KMS-11 (cell line): ENCODE results near the gene KLHDC9.

ENCODE experiments used
- H2AFZ ChIP-seq: fragments of 200-600 bp; sonication (generic); 2 replicates; pipeline ENCODE4 v1.6.1; 2016; ENCODE audit warnings: antibody characterized with exemption, mixed run types, low read depth
- H3K27ac ChIP-seq: fragments of 200-600 bp; sonication (generic); 2 replicates; pipeline ENCODE4 v1.6.1; 2016; ENCODE audit warnings: mild to moderate bottlenecking, mixed run types
- H3K27me3 ChIP-seq: fragments of 200-600 bp; sonication (generic); 2 replicates; pipeline ENCODE4 v1.6.1; 2017; ENCODE audit warnings: mild to moderate bottlenecking, low read depth, mixed run types, moderate library complexity; ENCODE audit not compliant: insufficient read depth
- H3K36me3 ChIP-seq: fragments of 200-600 bp; sonication (generic); 2 replicates; pipeline ENCODE4 v1.6.1; 2017; ENCODE audit warnings: mild to moderate bottlenecking, mixed run types; ENCODE audit not compliant: insufficient read depth
- H3K4me1 ChIP-seq: fragments of 200-600 bp; sonication (generic); 2 replicates; pipeline ENCODE4 v1.6.1; 2016; ENCODE audit warnings: mild to moderate bottlenecking, low read depth, mixed run types; ENCODE audit not compliant: poor library complexity, severe bottlenecking
- H3K4me2 ChIP-seq: fragments of 200-600 bp; sonication (generic); 2 replicates; pipeline ENCODE4 v1.7.0; 2016; ENCODE audit warnings: mild to moderate bottlenecking, mixed run types
- H3K4me3 ChIP-seq: fragments of 200-600 bp; sonication (generic); IDR thresholded peaks from 2 replicates; pipeline ENCODE4 v1.6.1; 2017; ENCODE audit warnings: low read depth, low read length, mixed read lengths; ENCODE audit not compliant: insufficient read depth
- H3K79me2 ChIP-seq: fragments of 200-600 bp; sonication (generic); 2 replicates; pipeline ENCODE4 v1.6.1; 2016; ENCODE audit warnings: low read depth, mixed run types; ENCODE audit not compliant: insufficient read depth
- H3K9ac ChIP-seq: fragments of 200-600 bp; sonication (generic); 2 replicates; pipeline ENCODE4 v1.6.1; 2016; ENCODE audit warnings: mild to moderate bottlenecking, mixed run types
- H4K20me1 ChIP-seq: fragments of 200-600 bp; sonication (generic); 2 replicates; pipeline ENCODE4 v1.6.1; 2016; ENCODE audit warnings: mild to moderate bottlenecking, mixed run types; ENCODE audit not compliant: insufficient read depth
- CTCF ChIP-seq: fragments of 200-600 bp; sonication (generic); conservative IDR thresholded peaks from 2 replicates; pipeline ENCODE4 v1.6.1; 2017; ENCODE audit warnings: low read depth, mild to moderate bottlenecking, antibody characterized with exemption, low read length, moderate library complexity, mixed read lengths

KLHDC9 gene

GRCh38 chr1:161119092-161119903, 21.1 kb downstream of the KLHDC9 start:
- peaks cover 49% of the 10 kb centered on the region for H3K79me2 ChIP-seq
- no peak overlapping the region for H3K4me3 ChIP-seq
- no peak overlapping the region for H2AFZ ChIP-seq
- H4K20me1 ChIP-seq, result 0 out of 2 replicates have a peak, but pooled peaks cover 2% of the 10 kb centered on the region
- no peak overlapping the region for H3K9ac ChIP-seq
- peaks cover 5% of the 10 kb centered on the region; the same call in 1 of the 2 replicates for H3K36me3 ChIP-seq
- no peaks in the 10 kb centered on the region for H3K27me3 ChIP-seq
- peaks cover 49% of the 10 kb centered on the region for H3K4me1 ChIP-seq
- TF ChIP-seq CTCF, result peak; percentile 95
- peak overlapping the region; percentile 67 for H3K4me2 ChIP-seq
- H3K27ac ChIP-seq, result peak overlapping the region; percentile 4; the same call in 1 of the 2 replicates

GRCh38 chr1:161121042-161121650, 23.0 kb downstream of the KLHDC9 start:
- no peak for TF ChIP-seq CTCF
- Histone ChIP-seq H3K4me3 (no peak overlapping the region), H3K36me3 (peaks cover 5% of the 10 kb centered on the region; the same call in 1 of the 2 replicates), H3K27ac (no peak overlapping the region), H4K20me1 (no peaks in the 10 kb centered on the region), H2AFZ (no peak overlapping the region), H3K4me1 (peaks cover 31% of the 10 kb centered on the region), H3K27me3 (no peaks in the 10 kb centered on the region), H3K9ac (no peak overlapping the region), H3K79me2 (peaks cover 49% of the 10 kb centered on the region), H3K4me2 (no peak overlapping the region)

- no peak overlapping the region for H3K4me2 ChIP-seq
- H3K9ac ChIP-seq, result no peak overlapping the region
- no peak overlapping the region for H3K27ac ChIP-seq
- no peaks in the 10 kb centered on the region for H4K20me1 ChIP-seq
- peaks cover 5% of the 10 kb centered on the region; the same call in 1 of the 2 replicates for H3K36me3 ChIP-seq
- H3K79me2 ChIP-seq, result peaks cover 49% of the 10 kb centered on the region
- H3K4me3 ChIP-seq, result no peak overlapping the region
- peaks cover 24% of the 10 kb centered on the region for H3K4me1 ChIP-seq
- H3K27me3 ChIP-seq, result no peaks in the 10 kb centered on the region
- TF ChIP-seq CTCF, result no peak
- no peak overlapping the region for H2AFZ ChIP-seq
These were observed 23.7 kb downstream of the KLHDC9 start for GRCh38 chr1:161121834-161122233.

GRCh38 chr1:161122967-161123366, 24.8 kb downstream of the KLHDC9 start:
- Histone ChIP-seq H3K36me3 (peaks cover 9% of the 10 kb centered on the region; the same call in 1 of the 2 replicates), H4K20me1 (no peaks in the 10 kb centered on the region), H3K4me2 (no peak overlapping the region), H3K79me2 (peaks cover 42% of the 10 kb centered on the region; the same call in 1 of the 2 replicates), H3K27me3 (no peaks in the 10 kb centered on the region), H3K27ac (no peak overlapping the region), H3K4me3 (no peak overlapping the region), H3K4me1 (peaks cover 25% of the 10 kb centered on the region), H2AFZ (no peak overlapping the region), H3K9ac (no peak overlapping the region)
- TF ChIP-seq CTCF, result no peak
